ENCODE measurements around the gene SLX4IP.

- TF ChIP-seq CTCF (IDR thresholded peaks at IDR 0.05) (no peak), POLR2A (IDR thresholded peaks at IDR 0.05) (no peak)
Measured at GRCh38 chr20:10633718-10634117, 198.6 kb downstream of the SLX4IP start.

Data from esophagus squamous epithelium (tissue), 4 donors.